Smooth muscle cell (in vitro differentiated cells): Measurements from ENCODE around the gene TRIM59. TPM values are rescaled to one million over a fixed set of nuclear protein-coding genes. Genes with fewer than 3 reads are reported as not detected.

Experiments used
- DNase-seq: peaks from one replicate; lab custom pipeline; 2025; ENCODE audit not compliant: unreplicated experiment; lab: John Stamatoyannopoulos, UW
- H2AFZ ChIP-seq: fragments of 200-600 bp; sonication (generic); 2 replicates; pipeline ENCODE4 v1.6.0; 2016; ENCODE audit warnings: antibody characterized with exemption, low read depth, mild to moderate bottlenecking
- H3F3A ChIP-seq: fragments of 200-600 bp; sonication (generic); 2 replicates; pipeline ENCODE4 v1.6.0; 2017; ENCODE audit warnings: antibody characterized with exemption, low read depth
- H3K27ac ChIP-seq: fragments of 200-600 bp; sonication (generic); 2 replicates; pipeline ENCODE4 v1.5.1; 2016; ENCODE audit warnings: low read depth, mild to moderate bottlenecking
- H3K27me3 ChIP-seq: fragments of 200-600 bp; sonication (generic); 2 replicates; pipeline ENCODE4 v1.6.1; 2016; ENCODE audit warnings: low read depth, mild to moderate bottlenecking
- H3K36me3 ChIP-seq: fragments of 200-600 bp; sonication (generic); 2 replicates; pipeline ENCODE4 v1.5.1; 2016; ENCODE audit warnings: low read depth
- H3K4me1 ChIP-seq: fragments of 200-600 bp; sonication (generic); 2 replicates; pipeline ENCODE4 v1.5.1; 2016; ENCODE audit warnings: low read depth
- H3K4me2 ChIP-seq: fragments of 200-600 bp; sonication (generic); 2 replicates; pipeline ENCODE4 v1.6.0; 2016; ENCODE audit warnings: mild to moderate bottlenecking
- H3K4me3 ChIP-seq: fragments of 200-600 bp; sonication (generic); 2 replicates; pipeline ENCODE4 v1.5.1; 2016; ENCODE audit warnings: mild to moderate bottlenecking
- H3K79me2 ChIP-seq: fragments of 200-600 bp; sonication (generic); 2 replicates; pipeline ENCODE4 v1.6.0; 2016; ENCODE audit warnings: low read depth, mild to moderate bottlenecking
- H3K9ac ChIP-seq: fragments of 200-600 bp; sonication (generic); 2 replicates; pipeline ENCODE4 v1.6.0; 2016; ENCODE audit warnings: low read depth
- H3K9me3 ChIP-seq: fragments of 200-600 bp; sonication (generic); replicated peaks from 2 replicates; pipeline ENCODE4 v1.5.1; 2016; ENCODE audit warnings: low read depth
- H4K20me1 ChIP-seq: fragments of 200-600 bp; sonication (generic); 2 replicates; pipeline ENCODE4 v1.6.0; 2016; ENCODE audit warnings: low read depth
- CTCF ChIP-seq: fragments of 200-600 bp; sonication (generic); IDR thresholded peaks from 2 replicates; pipeline ENCODE4 v1.5.1; 2017; ENCODE audit warnings: borderline replicate concordance, mild to moderate bottlenecking, antibody characterized with exemption; ENCODE audit not compliant: insufficient read depth, poor library complexity, severe bottlenecking
- WGBS: methylation state at CpG from one replicate; pipeline ENCODE4 v1.1.7; 2016; ENCODE audit warnings: low lambda C conversion rate; 5-methylcytosine and 5-hydroxymethylcytosine counted together
- microRNA counts: library from miRNA; unstranded; fragments of <30 nt; microRNA quantifications from one replicate; lab custom pipeline; 2016
- microRNA-seq: library from miRNA; unstranded; fragments of <30 nt; microRNA quantifications from one replicate; pipeline ENCODE4, GENCODE V29; 2016; ENCODE audit warnings: borderline number of aligned reads
- polyA plus RNA-seq: library from polyadenylated mRNA; unstranded; fragments of >200 nt; fragmentation: Nextera tagmentation; extraction: Ambion mirVana; gene quantifications from 2 replicates; pipeline ENCODE4 v1.2.1, GENCODE V29; 2016
- small RNA-seq: library from RNA; depleted of rRNA; stranded (forward); fragments of <200 nt; gene quantifications from one replicate; pipeline ENCODE3, GENCODE V24; 2014
- total RNA-seq: library from RNA; depleted of rRNA; stranded (reverse); fragments of >200 nt; gene quantifications from 2 replicates; pipeline ENCODE4 v1.2.3, GENCODE V29; 2014

TRIM59 gene
- total and polyA plus RNA-seq, 2 experiments from 2014 or later: 8.9 to 19.0 TPM

GRCh38 chr3:160392798-160393197 lies 56.8 kb downstream of the TRIM59 start:
- no peak overlapping the region for H3K4me2 ChIP-seq
- no peak overlapping the region for H2AFZ ChIP-seq
- no peak for TF ChIP-seq CTCF
- no peaks in the 10 kb centered on the region for H3K9me3 ChIP-seq
- H4K20me1 ChIP-seq: no peaks in the 10 kb centered on the region
- H3K9ac ChIP-seq: no peak overlapping the region
- H3K36me3 ChIP-seq: no peaks in the 10 kb centered on the region
- no peak overlapping the region for H3K27ac ChIP-seq
- H3K4me1 ChIP-seq: peaks cover 12% of the 10 kb centered on the region
- H3K4me3 ChIP-seq: no peak overlapping the region
- no peaks in the 10 kb centered on the region for H3K27me3 ChIP-seq
- no peak for DNase-seq
- H3K79me2 ChIP-seq: peaks cover 57% of the 10 kb centered on the region
- H3F3A ChIP-seq: no peaks in the 10 kb centered on the region

GRCh38 chr3:160390565-160391138 lies 58.9 kb downstream of the TRIM59 start:
- no peaks in the 10 kb centered on the region for H3K36me3 ChIP-seq
- H3K79me2 ChIP-seq: peaks cover 43% of the 10 kb centered on the region
- no peaks in the 10 kb centered on the region for H4K20me1 ChIP-seq
- WGBS: 94% methylated on average over 3 of the region's 3 CpGs
- no peaks in the 10 kb centered on the region for H3K9me3 ChIP-seq
- H3K9ac ChIP-seq: no peak overlapping the region
- TF ChIP-seq CTCF: no peak
- no peak overlapping the region for H3K4me3 ChIP-seq
- H3K4me1 ChIP-seq: peaks cover 6% of the 10 kb centered on the region
- no peaks in the 10 kb centered on the region for H3F3A ChIP-seq
- H2AFZ ChIP-seq: no peak overlapping the region
- no peaks in the 10 kb centered on the region for H3K27me3 ChIP-seq
- H3K27ac ChIP-seq: no peak overlapping the region
- no peak overlapping the region for H3K4me2 ChIP-seq
- DNase-seq: no peak

MicroRNAs encoded within 50 kb of the gene (microRNA counts, 767-probe panel; counts per million panel counts)
- 9,213 counts per million, percentile 73 among the panel's probes with 10 or more counts for microRNA hsa-miR-15b-5p (lab: Ali Mortazavi, UCI)

Small RNA genes lying within 50 kb of the gene (microRNA-seq; reads per million reads assigned to microRNA genes)
- gene MIR15B (948 reads per million, percentile 80 among the genes with 10 or more reads in this experiment), gene MIR16-2 (91.8 reads per million, percentile 55 among the genes with 10 or more reads in this experiment)

Small RNA genes lying within 50 kb of the gene (small RNA-seq; reads per million reads assigned to genes)
- 4.8 reads per million, percentile 62 among the genes with 10 or more reads in this experiment for gene MIR15B
- gene MIR16-2: 1.6 reads per million, percentile 40 among the genes with 10 or more reads in this experiment
- gene RNU7-136P: not detected

Other genes with a start within 250 kb of the TRIM59 start
- gene C3orf80, start 224.4 kb downstream of the TRIM59 start, total RNA-seq: 10.2 and 11.7 TPM in 2 replicates
- gene C3orf80, start 224.4 kb downstream of the TRIM59 start, polyA plus RNA-seq: 14.9 and 17.5 TPM in 2 replicates
- 43.5 and 61.5 TPM in 2 replicates for gene IFT80, start 50.6 kb downstream of the TRIM59 start, total RNA-seq
- gene IFT80, start 50.6 kb downstream of the TRIM59 start, polyA plus RNA-seq: 7.9 and 8.3 TPM in 2 replicates
- 71.7 and 122 TPM in 2 replicates for gene SMC4, start 50.1 kb downstream of the TRIM59 start, total RNA-seq
- gene SMC4, start 50.1 kb downstream of the TRIM59 start, polyA plus RNA-seq: 55.1 and 64.5 TPM in 2 replicates
- gene KPNA4, start 115.8 kb upstream of the TRIM59 start, total RNA-seq: 34.1 and 36.1 TPM in 2 replicates
- 10.9 and 12.4 TPM in 2 replicates for gene KPNA4, start 115.8 kb upstream of the TRIM59 start, polyA plus RNA-seq
- 1.1 and 1.2 TPM in 2 replicates for gene ARL14, start 227.4 kb upstream of the TRIM59 start, total RNA-seq
- gene ARL14, start 227.4 kb upstream of the TRIM59 start, polyA plus RNA-seq: not detected in 2 replicates